ENCODE measurements around the gene MOGAT2. TPM values are rescaled to one million over a fixed set of nuclear protein-coding genes. Genes with fewer than 3 reads are reported as not detected.

The MOGAT2 gene
- total and polyA plus RNA-seq, 12 donors = 0.13 to 0.35 (median 0.20) TPM; not detected in 8

DNA sequence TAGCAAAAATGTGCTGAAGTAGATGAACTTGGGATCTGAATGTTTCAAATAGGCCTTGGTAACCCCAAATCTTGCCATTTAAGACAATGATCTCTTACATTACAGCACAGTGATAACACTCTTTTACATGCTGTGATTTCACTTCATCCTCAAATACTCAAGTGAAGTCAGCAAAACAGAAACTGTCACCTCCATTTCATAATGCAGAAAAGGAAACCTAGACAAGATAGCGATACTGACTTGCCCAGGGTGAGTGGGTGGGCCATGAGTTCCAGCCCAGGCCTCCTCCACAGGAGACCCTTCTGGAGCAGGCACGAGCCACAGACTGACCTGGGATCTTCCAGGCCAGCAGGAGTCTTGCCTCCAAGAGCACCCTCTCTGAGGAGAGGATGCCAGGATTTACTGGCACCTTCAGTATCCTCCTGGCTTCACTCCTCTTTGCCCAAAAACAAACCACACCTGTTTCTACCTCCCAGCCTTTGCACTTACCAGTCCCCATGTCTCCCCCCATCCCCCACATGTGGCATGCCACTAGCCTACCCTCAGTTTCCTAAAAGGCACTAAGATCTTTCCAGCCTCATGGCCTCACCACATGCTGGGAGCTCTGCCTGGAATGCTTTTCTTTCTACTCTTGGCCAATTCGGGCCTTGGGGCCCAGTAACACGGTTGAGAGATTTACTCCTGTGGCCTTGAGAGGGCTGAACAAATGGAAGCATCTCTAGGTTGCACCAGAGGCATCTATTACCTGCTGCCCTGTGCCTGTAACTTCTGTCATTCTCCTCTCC lies 49.0 kb downstream of the MOGAT2 start:
- WGBS, 2 donors = 61 to 65% methylated on average over 4 of the region's 4 CpGs
- no peak for DNase-seq
- no peak for ATAC-seq
- no peaks in the 10 kb centered on the region for H3K9me3 ChIP-seq
- H3K4me3 ChIP-seq = no peak overlapping the region
- no peak overlapping the region for H3K27ac ChIP-seq
- no peaks in the 10 kb centered on the region for H3K36me3 ChIP-seq
- intact Hi-C loops (cut with DNase I) = loop anchor here in 5 of 10 donors (5.0 to 10.0 kb wide), 3 partner anchors 52 to 222 kb away; partner anchors contain the start of gene MOGAT2 (in 2 of the 5)
- peaks cover 0 to 30% (median 22%) of the 10 kb centered on the region in 7 donors for H3K27me3 ChIP-seq
- peaks cover 7 to 51% (median 16%) of the 10 kb centered on the region in 9 donors for H3K4me1 ChIP-seq
- no peak for TF ChIP-seq CTCF (IDR thresholded peaks at IDR 0.05)

GRCh38 chr11:75767228-75767572 lies 49.6 kb downstream of the MOGAT2 start:
- ATAC-seq (no peak), DNase-seq (no peak)
- intact Hi-C loops (cut with DNase I) = loop anchor here in 5 of 10 donors (5.0 to 10.0 kb wide), 3 partner anchors 52 to 222 kb away; partner anchors contain the start of gene MOGAT2 (in 2 of the 5)
- no peak for TF ChIP-seq CTCF (IDR thresholded peaks at IDR 0.05)
- Histone ChIP-seq H3K36me3 (no peaks in the 10 kb centered on the region), H3K4me1 (peaks cover 7 to 54% (median 16%) of the 10 kb centered on the region in 9 donors), H3K4me3 (no peak overlapping the region), H3K27me3 (peaks cover 0 to 30% (median 22%) of the 10 kb centered on the region in 7 donors), H3K27ac (no peak overlapping the region), H3K9me3 (no peaks in the 10 kb centered on the region)
- WGBS, 2 donors = 83 to 88% methylated on average over 6 of the region's 6 CpGs

GRCh38 chr11:75767793-75768111 lies 50.1 kb downstream of the MOGAT2 start:
- Histone ChIP-seq H3K4me3 (peak overlapping the region in 2 of 10 donors; percentile 65 to 68), H3K4me1 (peaks cover 7 to 54% (median 16%) of the 10 kb centered on the region in 9 donors), H3K27ac (no peak overlapping the region), H3K27me3 (peaks cover 0 to 30% (median 22%) of the 10 kb centered on the region in 7 donors), H3K36me3 (no peaks in the 10 kb centered on the region), H3K9me3 (no peaks in the 10 kb centered on the region)
- 35 to 50% methylated on average over 1 of the region's 1 CpG for WGBS, 2 donors
- no peak for TF ChIP-seq CTCF (IDR thresholded peaks at IDR 0.05)
- DNase-seq = no peak
- ATAC-seq = no peak
- intact Hi-C loops (cut with DNase I) = loop anchor here in 6 of 10 donors (1.0 to 10.0 kb wide), 4 partner anchors 53 to 223 kb away; partner anchors contain the start of gene MOGAT2 (in 2 of the 6)

GRCh38 chr11:75768112-75768908 lies 50.7 kb downstream of the MOGAT2 start, which contains the start of gene DGAT2:
DGAT2 (plus strand) TSS chr11:75768778; CDS start chr11:75768992, 214 bp downstream.
- H3K27me3 ChIP-seq = peaks cover 0 to 30% (median 22%) of the 10 kb centered on the region in 7 donors
- peak within 1 kb of the TSS in 8 of 10 donors; percentile 23 to 87 (median 58) for H3K27ac ChIP-seq
- H3K9me3 ChIP-seq = no peaks in the 10 kb centered on the region
- peak; percentile 88 to 93 (median 92) for ATAC-seq
- peaks cover 7 to 52% (median 16%) of the 10 kb centered on the region in 9 donors for H3K4me1 ChIP-seq
- intact Hi-C loops (cut with DNase I) = loop anchor here in 6 of 10 donors (1.0 to 10.0 kb wide), 4 partner anchors 54 to 224 kb away; partner anchors contain the start of gene MOGAT2 (in 2 of the 6)
- peak in 8 of 9 donors; percentile 11 to 50 (median 32) for TF ChIP-seq CTCF (IDR thresholded peaks at IDR 0.05)
- H3K4me3 ChIP-seq = peak within 1 kb of the TSS; percentile 33 to 68 (median 55)
- no peaks in the 10 kb centered on the region for H3K36me3 ChIP-seq
- DNase-seq = peak; percentile 70 to 79
- 2% methylated on average over 56 to 66 of the region's 66 CpGs for WGBS, 2 donors

Measured in heart right ventricle (tissue), 16 donors.